ENCODE results near the gene PARG.
"Not testable (repeated sequence)": the region's sequence is repeated elsewhere in the genome, so short reads cannot be mapped to it uniquely, and the experiment has no call there.

- not testable (repeated sequence) for TF ChIP-seq CTCF (conservative IDR thresholded peaks at IDR 0.05); ZFX (IDR thresholded peaks at IDR 0.05)
Measured at GRCh38 chr10:49972094-49972493, 30.3 kb upstream of the PARG start.
